ENCODE results near the gene ZNF366. TPM values are rescaled to one million over a fixed set of nuclear protein-coding genes. Genes with fewer than 3 reads are reported as not detected.

ZNF366 gene
- polyA plus RNA-seq, 3 donors: 0.05 to 1.2 (median 0.76) TPM

- Mint-ChIP-seq H3K27ac (peak overlapping the region in 5 of 7 donors; percentile 12 to 85 (median 63)), H3K4me3 (peak overlapping the region in 1 of 2 donors; percentile 31), H3K4me1 (peaks cover 58% of the 10 kb centered on the region), H3K27me3 (ENCODE audit: low read depth in 3 of 3) (peaks cover 0 to 3% (median 0%) of the 10 kb centered on the region in 3 donors), H3K9me3 (peaks cover 0 to 6% (median 0%) of the 10 kb centered on the region in 7 donors), H3K36me3 (peaks cover 4 to 14% of the 10 kb centered on the region in 2 donors)
- H3K36me3 ChIP-seq (replicated peaks in 1 of 2; ENCODE audit: control insufficient read depth in 1 of 2, insufficient read depth in 2 of 2, low read length in 2 of 2): peaks cover 0 to 6% of the 10 kb centered on the region in 2 donors
- H3K9me3 ChIP-seq (replicated peaks in 1 of 2; ENCODE audit: control insufficient read depth in 1 of 2, insufficient read depth in 1 of 2, low read length in 2 of 2): no peaks in the 10 kb centered on the region
- H4K20me1 ChIP-seq (ENCODE audit: insufficient read depth, low read length): no peaks in the 10 kb centered on the region
- intact Hi-C loops (cut with micrococcal nuclease): loop anchor here in 1 of 2 donors (5.0 kb wide), 2 partner anchors 88 to 137 kb away; no protein-coding TSS in a partner anchor
- 67% methylated on average over 1 of the region's 2 CpGs for WGBS (ENCODE audit: insufficient coverage)
- no peak for TF ChIP-seq CTCF (IDR thresholded peaks at IDR 0.05)
- peaks cover 54 to 57% of the 10 kb centered on the region in 2 donors for H3K4me1 ChIP-seq (ENCODE audit: control insufficient read depth in 1 of 2, insufficient read depth in 2 of 2, low read length in 2 of 2)
- H3K27ac ChIP-seq (ENCODE audit: low read depth in 1 of 2, low read length in 2 of 2): peak overlapping the region in 1 of 2 donors; percentile 35
- H3K27me3 ChIP-seq (ENCODE audit: control insufficient read depth in 2 of 2, insufficient read depth in 2 of 2, low read length in 2 of 2): no peaks in the 10 kb centered on the region
- no peak overlapping the region for H3K9ac ChIP-seq (ENCODE audit: insufficient read depth, low read length, poor library complexity, severe bottlenecking)
- DNase-seq: no peak
- peak overlapping the region; percentile 69 for H2AFZ ChIP-seq (ENCODE audit: insufficient read depth, low read depth, low read length, poor library complexity, severe bottlenecking)
- H3K4me3 ChIP-seq (replicated peaks in 1 of 3; ENCODE audit: low read depth in 2 of 3, low read length in 3 of 3): peak overlapping the region in 1 of 3 experiments; percentile 26
- no peak overlapping the region for H3K4me2 ChIP-seq (replicated peaks; ENCODE audit: extremely low read depth, low read length, poor library complexity, severe bottlenecking)
- no peaks in the 10 kb centered on the region for H3K79me2 ChIP-seq (ENCODE audit: insufficient read depth, low read length)
Measured at GRCh38 chr5:72465066-72465465, 42.1 kb downstream of the ZNF366 start.

GRCh38 chr5:72464071-72464470, 43.1 kb downstream of the ZNF366 start:
- no CpG with 5 or more reads among the region's 6 CpGs for WGBS (ENCODE audit: insufficient coverage)
- H3K27ac ChIP-seq (ENCODE audit: low read depth in 1 of 2, low read length in 2 of 2): no peak overlapping the region
- H3K4me2 ChIP-seq (replicated peaks; ENCODE audit: extremely low read depth, low read length, poor library complexity, severe bottlenecking): no peak overlapping the region
- H3K36me3 ChIP-seq (replicated peaks in 1 of 2; ENCODE audit: control insufficient read depth in 1 of 2, insufficient read depth in 2 of 2, low read length in 2 of 2): peaks cover 0 to 6% of the 10 kb centered on the region in 2 donors
- H3K4me1 ChIP-seq (ENCODE audit: control insufficient read depth in 1 of 2, insufficient read depth in 2 of 2, low read length in 2 of 2): peaks cover 47 to 49% of the 10 kb centered on the region in 2 donors
- Mint-ChIP-seq H3K4me1 (peaks cover 54% of the 10 kb centered on the region), H3K36me3 (peaks cover 4 to 18% of the 10 kb centered on the region in 2 donors), H3K27me3 (ENCODE audit: low read depth in 3 of 3) (peaks cover 0 to 3% (median 0%) of the 10 kb centered on the region in 3 donors), H3K27ac (no peak overlapping the region), H3K9me3 (peaks cover 0 to 8% (median 0%) of the 10 kb centered on the region in 7 donors), H3K4me3 (no peak overlapping the region)
- H3K9me3 ChIP-seq (replicated peaks in 1 of 2; ENCODE audit: control insufficient read depth in 1 of 2, insufficient read depth in 1 of 2, low read length in 2 of 2): no peaks in the 10 kb centered on the region
- H3K4me3 ChIP-seq (replicated peaks in 1 of 3; ENCODE audit: low read depth in 2 of 3, low read length in 3 of 3): no peak overlapping the region
- DNase-seq: no peak
- no peaks in the 10 kb centered on the region for H3K79me2 ChIP-seq (ENCODE audit: insufficient read depth, low read length)
- no peak overlapping the region for H3K9ac ChIP-seq (ENCODE audit: insufficient read depth, low read length, poor library complexity, severe bottlenecking)
- no peaks in the 10 kb centered on the region for H4K20me1 ChIP-seq (ENCODE audit: insufficient read depth, low read length)
- H3K27me3 ChIP-seq (ENCODE audit: control insufficient read depth in 2 of 2, insufficient read depth in 2 of 2, low read length in 2 of 2): no peaks in the 10 kb centered on the region
- H2AFZ ChIP-seq (ENCODE audit: insufficient read depth, low read depth, low read length, poor library complexity, severe bottlenecking): no peak overlapping the region
- TF ChIP-seq CTCF (IDR thresholded peaks at IDR 0.05): no peak
- intact Hi-C loops (cut with micrococcal nuclease): no loop called here

Data from CD14-positive monocyte (primary cell).